IPS-15b (cell line): ENCODE measurements around the gene ABL1.

Experiments used
- H3K27me3 ChIP-seq: one replicate; pipeline ENCODE4 v1.6.1; 2013; ENCODE audit warnings: low read length; ENCODE audit not compliant: control insufficient read depth, insufficient read depth
- H3K36me3 ChIP-seq: one replicate; pipeline ENCODE4 v1.6.1; 2013; ENCODE audit warnings: low read length; ENCODE audit not compliant: control insufficient read depth, insufficient read depth
- H3K4me1 ChIP-seq: one replicate; pipeline ENCODE4 v1.6.1; 2013; ENCODE audit warnings: mild to moderate bottlenecking, low read length; ENCODE audit not compliant: control insufficient read depth, insufficient read depth
- H3K4me3 ChIP-seq: one replicate; pipeline ENCODE4 v1.5.1; 2013; ENCODE audit warnings: low read depth, low read length
- H3K9ac ChIP-seq: one replicate; pipeline ENCODE4 v1.6.1; 2013; ENCODE audit warnings: low read depth, mild to moderate bottlenecking, low read length
- H3K9me3 ChIP-seq: one replicate; pipeline ENCODE4 v1.6.1; 2013; ENCODE audit warnings: mild to moderate bottlenecking, low read length; ENCODE audit not compliant: control insufficient read depth, insufficient read depth

ABL1 gene

GRCh38 chr9:130922893-130923610 lies 88.0 kb downstream of the ABL1 start:
- Histone ChIP-seq H3K9ac (no peak overlapping the region), H3K4me1 (no peaks in the 10 kb centered on the region), H3K9me3 (no peaks in the 10 kb centered on the region), H3K27me3 (no peaks in the 10 kb centered on the region), H3K4me3 (no peak overlapping the region), H3K36me3 (no peaks in the 10 kb centered on the region)

- H3K4me1 ChIP-seq = no peaks in the 10 kb centered on the region
- H3K36me3 ChIP-seq = no peaks in the 10 kb centered on the region
- H3K9ac ChIP-seq = no peak overlapping the region
- no peak overlapping the region for H3K4me3 ChIP-seq
- no peaks in the 10 kb centered on the region for H3K27me3 ChIP-seq
- H3K9me3 ChIP-seq = no peaks in the 10 kb centered on the region
Observed at GRCh38 chr9:130923611-130924447, 88.8 kb downstream of the ABL1 start.

DNA sequence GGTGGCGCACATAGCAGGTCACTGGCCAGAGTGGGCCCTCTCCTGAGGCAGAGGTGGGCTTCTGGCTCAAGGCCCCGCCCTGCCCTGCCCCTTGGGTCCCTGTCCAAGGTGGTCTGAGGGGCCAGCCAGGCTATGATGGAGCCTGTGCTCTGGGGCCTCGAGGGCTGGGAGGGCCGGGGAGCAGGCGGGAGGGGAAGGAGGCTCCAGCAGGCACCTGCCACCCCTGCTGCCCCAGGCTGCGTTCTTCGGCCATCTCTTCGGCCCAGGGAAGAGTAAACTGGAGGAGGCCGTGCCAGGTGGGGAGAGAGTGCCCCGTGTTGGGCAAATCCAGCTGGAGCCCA lies 89.4 kb downstream of the ABL1 start:
- Histone ChIP-seq H3K4me3 (no peak overlapping the region), H3K27me3 (no peaks in the 10 kb centered on the region), H3K9me3 (no peaks in the 10 kb centered on the region), H3K4me1 (no peaks in the 10 kb centered on the region), H3K9ac (no peak overlapping the region), H3K36me3 (no peaks in the 10 kb centered on the region)

DNA sequence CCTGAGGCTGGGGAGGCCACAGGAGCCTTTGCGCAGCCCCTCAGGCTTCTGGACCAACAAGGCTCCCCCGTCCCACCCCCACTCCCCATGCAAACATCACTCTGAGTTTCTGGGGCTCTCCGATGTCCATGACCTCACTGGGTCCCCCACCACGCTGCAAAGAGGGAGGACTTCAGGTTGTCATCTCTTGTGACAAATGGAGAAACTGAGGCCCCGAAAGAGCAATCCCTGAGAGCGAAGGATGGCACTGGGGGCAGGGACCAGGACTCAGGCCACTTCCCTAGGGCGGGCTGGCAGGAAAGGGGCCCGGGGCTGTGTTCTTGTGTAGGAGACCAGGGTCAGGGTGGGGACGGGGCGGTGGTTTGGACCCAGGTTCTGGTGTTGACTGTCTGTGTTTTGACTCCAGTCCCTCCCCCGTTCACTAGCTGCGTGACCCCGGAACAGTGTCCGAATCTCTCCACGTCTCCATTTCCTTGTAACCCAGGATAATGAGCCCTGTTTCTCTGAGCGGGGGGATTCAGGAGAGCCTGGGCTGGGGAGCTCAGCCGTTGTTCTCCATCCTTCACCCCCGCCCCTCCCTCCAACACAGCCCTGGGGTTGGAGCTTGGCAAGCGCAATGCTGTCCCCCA lies 90.1 kb downstream of the ABL1 start:
- no peaks in the 10 kb centered on the region for H3K27me3 ChIP-seq
- no peaks in the 10 kb centered on the region for H3K4me1 ChIP-seq
- H3K4me3 ChIP-seq = no peak overlapping the region
- no peaks in the 10 kb centered on the region for H3K36me3 ChIP-seq
- no peaks in the 10 kb centered on the region for H3K9me3 ChIP-seq
- no peak overlapping the region for H3K9ac ChIP-seq

GRCh38 chr9:130927338-130927737 lies 92.3 kb downstream of the ABL1 start:
- Histone ChIP-seq H3K27me3 (no peaks in the 10 kb centered on the region), H3K9ac (no peak overlapping the region), H3K36me3 (no peaks in the 10 kb centered on the region), H3K4me1 (peaks cover under 1% of the 10 kb centered on the region), H3K9me3 (no peaks in the 10 kb centered on the region), H3K4me3 (no peak overlapping the region)

DNA sequence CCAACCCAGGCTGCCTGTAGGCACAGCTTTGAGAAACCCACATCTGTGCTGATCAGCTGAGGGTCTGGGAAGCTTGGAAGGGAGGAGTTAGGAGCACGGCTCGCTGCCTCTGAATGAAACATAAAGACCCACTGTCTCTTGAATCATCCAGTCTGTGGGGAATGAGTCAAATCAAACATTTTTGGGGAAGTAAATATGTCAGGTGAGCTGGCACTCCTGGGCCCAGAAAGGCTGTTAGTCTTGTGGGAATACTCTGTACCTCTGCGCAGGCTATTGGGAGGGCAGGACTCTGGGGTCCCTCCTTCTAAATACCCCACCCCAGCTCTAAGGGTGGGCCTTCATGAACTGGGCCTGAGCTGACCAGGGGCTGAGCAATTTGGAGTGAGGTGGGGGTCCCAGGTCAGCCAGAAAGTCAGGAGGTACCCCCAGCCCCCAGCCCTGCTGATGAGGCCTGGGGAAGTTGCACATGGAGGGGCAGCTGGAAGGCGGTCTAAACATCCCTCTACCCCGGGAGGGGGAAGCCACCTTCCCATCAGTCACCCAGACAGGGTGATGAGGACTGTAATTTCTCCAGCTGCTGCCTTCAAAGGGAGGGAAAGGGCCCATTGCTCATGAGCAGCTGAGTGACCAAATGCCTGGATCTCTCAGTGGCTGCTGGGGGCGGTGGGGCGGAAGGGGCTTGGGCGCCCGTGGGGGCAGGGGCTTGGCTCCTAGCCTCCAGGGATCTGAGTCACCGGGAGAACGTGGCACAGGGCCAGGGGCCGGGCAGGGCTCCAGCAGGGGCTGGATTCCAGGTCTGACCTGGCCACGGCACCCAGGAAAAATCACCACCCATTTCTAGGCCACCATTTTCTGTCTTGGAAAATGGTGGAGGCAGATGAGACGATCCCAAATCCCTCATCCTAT lies 93.2 kb downstream of the ABL1 start:
- Histone ChIP-seq H3K9ac (no peak overlapping the region), H3K4me1 (peaks cover 4% of the 10 kb centered on the region), H3K9me3 (no peaks in the 10 kb centered on the region), H3K27me3 (no peaks in the 10 kb centered on the region), H3K4me3 (no peak overlapping the region), H3K36me3 (no peaks in the 10 kb centered on the region)

GRCh38 chr9:130929571-130930038 lies 94.6 kb downstream of the ABL1 start:
- Histone ChIP-seq H3K9me3 (no peaks in the 10 kb centered on the region), H3K9ac (no peak overlapping the region), H3K36me3 (no peaks in the 10 kb centered on the region), H3K27me3 (no peaks in the 10 kb centered on the region), H3K4me3 (no peak overlapping the region), H3K4me1 (peaks cover 4% of the 10 kb centered on the region)

GRCh38 chr9:130930132-130930803 lies 95.2 kb downstream of the ABL1 start:
- Histone ChIP-seq H3K36me3 (no peaks in the 10 kb centered on the region), H3K9me3 (no peaks in the 10 kb centered on the region), H3K9ac (no peak overlapping the region), H3K4me1 (peaks cover 4% of the 10 kb centered on the region), H3K27me3 (no peaks in the 10 kb centered on the region), H3K4me3 (no peak overlapping the region)

GRCh38 chr9:130930804-130931349 lies 95.8 kb downstream of the ABL1 start:
- H3K4me1 ChIP-seq = peaks cover 4% of the 10 kb centered on the region
- H3K27me3 ChIP-seq = no peaks in the 10 kb centered on the region
- H3K9ac ChIP-seq = no peak overlapping the region
- no peak overlapping the region for H3K4me3 ChIP-seq
- no peaks in the 10 kb centered on the region for H3K36me3 ChIP-seq
- H3K9me3 ChIP-seq = no peaks in the 10 kb centered on the region

- Histone ChIP-seq H3K9me3 (no peaks in the 10 kb centered on the region), H3K36me3 (no peaks in the 10 kb centered on the region), H3K4me1 (peaks cover 4% of the 10 kb centered on the region), H3K9ac (no peak overlapping the region), H3K27me3 (no peaks in the 10 kb centered on the region), H3K4me3 (no peak overlapping the region)
Observed at GRCh38 chr9:130931508-130932254, 96.6 kb downstream of the ABL1 start.
